Measurements from ENCODE around the gene FOXN3.

- no peak for TF ChIP-seq POLR2AphosphoS5 (IDR thresholded peaks at IDR 0.05; ENCODE audit: low read depth, low read length)
- no peak for TF ChIP-seq POLR2A (IDR thresholded peaks at IDR 0.05; ENCODE audit: low read depth, low read length)
- no peak for TF ChIP-seq TAF1 (IDR thresholded peaks at IDR 0.05; ENCODE audit: borderline replicate concordance, low read depth, low read length)
Observed at GRCh38 chr14:89294872-89295271, 122.2 kb downstream of the FOXN3 start.

All from GM12892 (cell line).